Neural cell (in vitro differentiated cells): ENCODE measurements around the gene DNAH17. TPM values are rescaled to one million over a fixed set of nuclear protein-coding genes. Genes with fewer than 3 reads are reported as not detected.

Experiments
- H2AFZ ChIP-seq: fragments of 200-600, 300-800 bp; sonication (generic), shearing (Covaris generic); 2 replicates; pipeline ENCODE4 v1.6.0; 2014; ENCODE audit warnings: low read depth, mild to moderate bottlenecking, antibody characterized with exemption, low read length, moderate library complexity
- H3F3A ChIP-seq: fragments of 200-600 bp; shearing (Covaris generic); 2 replicates; pipeline ENCODE4 v1.6.1; 2016; ENCODE audit warnings: mild to moderate bottlenecking, moderate library complexity, mixed read lengths, antibody characterized with exemption, low read length; ENCODE audit not compliant: insufficient read depth, poor library complexity, severe bottlenecking
- H3K27ac ChIP-seq: fragments of 200-600, 300-800 bp; sonication (generic), shearing (Covaris generic); 2 replicates; pipeline ENCODE4 v1.5.1; 2014; ENCODE audit warnings: mild to moderate bottlenecking, low read length, moderate library complexity
- H3K27me3 ChIP-seq: fragments of 300-800, 200-600 bp; sonication (generic), shearing (Covaris generic); 2 replicates; pipeline ENCODE4 v1.6.0; 2014; ENCODE audit warnings: mild to moderate bottlenecking, low read depth, low read length, moderate library complexity; ENCODE audit not compliant: insufficient read depth
- H3K36me3 ChIP-seq: fragments of 300-800, 200-600 bp; sonication (generic), shearing (Covaris generic); 2 replicates; pipeline ENCODE4 v1.5.1; 2014; ENCODE audit warnings: mild to moderate bottlenecking, antibody characterized with exemption, low read length, moderate library complexity; ENCODE audit not compliant: insufficient read depth
- H3K4me2 ChIP-seq: fragments of 300-800, 200-600 bp; sonication (generic), shearing (Covaris generic); 2 replicates; pipeline ENCODE4 v1.6.0; 2014; ENCODE audit warnings: mild to moderate bottlenecking, low read length
- H3K4me3 ChIP-seq: fragments of 300-800, 200-600 bp; sonication (generic), shearing (Covaris generic); 2 replicates; pipeline ENCODE4 v1.5.1; 2014; ENCODE audit warnings: mild to moderate bottlenecking, low read length, moderate library complexity
- H3K79me2 ChIP-seq: fragments of 200-600 bp; shearing (Covaris generic); replicated peaks from 2 replicates; pipeline ENCODE4 v1.6.0; 2014; ENCODE audit warnings: mild to moderate bottlenecking, low read length, moderate library complexity; ENCODE audit not compliant: insufficient read depth
- H3K9ac ChIP-seq: fragments of 300-800, 200-600 bp; sonication (generic), shearing (Covaris generic); 2 replicates; pipeline ENCODE4 v1.6.1; 2016; ENCODE audit warnings: mild to moderate bottlenecking, low read length, mixed read lengths
- H3K9me2 ChIP-seq: fragments of 200-600 bp; shearing (Covaris generic); 2 replicates; pipeline ENCODE4 v1.6.1; 2016; ENCODE audit warnings: mild to moderate bottlenecking, low read length, mixed read lengths; ENCODE audit not compliant: insufficient read depth
- H3K9me3 ChIP-seq: fragments of 200-600, 300-800 bp; sonication (generic), shearing (Covaris generic); 2 replicates; pipeline ENCODE4 v1.6.1; 2016; ENCODE audit warnings: mild to moderate bottlenecking, mixed run types, low read length, moderate library complexity, mixed read lengths
- H4K20me1 ChIP-seq: fragments of 200-600 bp; shearing (Covaris generic); 2 replicates; pipeline ENCODE4 v1.6.1; 2016; ENCODE audit warnings: mild to moderate bottlenecking, mixed run types; ENCODE audit not compliant: insufficient read depth
- CTCF ChIP-seq: fragments of 450-650 bp; IDR thresholded peaks from 2 replicates; pipeline ENCODE4 v1.5.1; 2014; ENCODE audit warnings: antibody characterized with exemption, mild to moderate bottlenecking, moderate library complexity; ENCODE audit not compliant: poor library complexity, severe bottlenecking
- EP300 ChIP-seq: fragments of 450-650 bp; conservative IDR thresholded peaks from 2 replicates; pipeline ENCODE4 v1.6.1; 2014; ENCODE audit warnings: antibody characterized with exemption, mild to moderate bottlenecking, moderate library complexity; ENCODE audit not compliant: poor library complexity, severe bottlenecking
- EZH2 ChIP-seq: fragments of 200-600, 300-800 bp; shearing (Covaris generic), sonication (generic); IDR thresholded peaks from 2 replicates; pipeline ENCODE4 v1.6.1; 2014; ENCODE audit warnings: antibody characterized with exemption, low read length, borderline replicate concordance, mild to moderate bottlenecking; ENCODE audit not compliant: insufficient read depth, poor library complexity, severe bottlenecking
- MXI1 ChIP-seq: fragments of 450-650 bp; conservative IDR thresholded peaks from 2 replicates; pipeline ENCODE4 v1.6.1; 2014; ENCODE audit warnings: antibody characterized with exemption, mild to moderate bottlenecking; ENCODE audit not compliant: poor library complexity, severe bottlenecking
- POLR2AphosphoS5 ChIP-seq: IDR thresholded peaks from 2 replicates; pipeline ENCODE4 v1.6.1; 2012
- RAD21 ChIP-seq: fragments of 450-650 bp; conservative IDR thresholded peaks from 2 replicates; pipeline ENCODE4 v1.6.1; 2014; ENCODE audit warnings: antibody characterized with exemption, mild to moderate bottlenecking, moderate library complexity
- REST ChIP-seq: IDR thresholded peaks from 2 replicates; pipeline ENCODE4 v1.6.1; 2012; ENCODE audit warnings: borderline replicate concordance
- SMC3 ChIP-seq: fragments of 450-650 bp; conservative IDR thresholded peaks from 2 replicates; pipeline ENCODE4 v1.6.1; 2014; ENCODE audit warnings: antibody characterized with exemption, mild to moderate bottlenecking, moderate library complexity; ENCODE audit not compliant: poor library complexity
- TAF1 ChIP-seq: IDR thresholded peaks from 2 replicates; pipeline ENCODE4 v1.6.1; 2012; ENCODE audit warnings: low read depth
- polyA plus RNA-seq: library from polyadenylated mRNA; depleted of rRNA; stranded (reverse); fragments of >200 nt; gene quantifications from 2 replicates; pipeline ENCODE4 v1.2.3, GENCODE V29; 2014

Gene DNAH17
- polyA plus RNA-seq, 1 donor from 2014 or later, result not detected

- no peak overlapping the region for H3K4me3 ChIP-seq
- H3F3A ChIP-seq, result no peaks in the 10 kb centered on the region
- no peaks in the 10 kb centered on the region for H3K9me3 ChIP-seq
- H4K20me1 ChIP-seq, result no peaks in the 10 kb centered on the region
- H3K4me2 ChIP-seq, result no peak overlapping the region
- H3K9ac ChIP-seq, result no peak overlapping the region
- H3K9me2 ChIP-seq, result no peaks in the 10 kb centered on the region
- no peak overlapping the region for H3K27ac ChIP-seq
- no peak for TF ChIP-seq TAF1
- no peak for TF ChIP-seq POLR2AphosphoS5
- TF ChIP-seq EZH2, result no peak
- no peak for TF ChIP-seq SMC3
- TF ChIP-seq EP300, result no peak
- no peak for TF ChIP-seq RAD21
- TF ChIP-seq REST, result no peak
- no peak for TF ChIP-seq MXI1
- no peak for TF ChIP-seq CTCF
- no peaks in the 10 kb centered on the region for H3K79me2 ChIP-seq
- H2AFZ ChIP-seq, result no peak overlapping the region
- no peaks in the 10 kb centered on the region for H3K27me3 ChIP-seq
- no peaks in the 10 kb centered on the region for H3K36me3 ChIP-seq
Observed at GRCh38 chr17:78406920-78407319, 170.3 kb downstream of the DNAH17 start.

- Histone ChIP-seq H3K4me2 (no peak overlapping the region), H3K9me2 (no peaks in the 10 kb centered on the region), H3K36me3 (no peaks in the 10 kb centered on the region), H4K20me1 (no peaks in the 10 kb centered on the region), H3K9ac (no peak overlapping the region), H2AFZ (no peak overlapping the region), H3K27me3 (no peaks in the 10 kb centered on the region), H3F3A (no peaks in the 10 kb centered on the region), H3K27ac (no peak overlapping the region), H3K79me2 (no peaks in the 10 kb centered on the region), H3K4me3 (no peak overlapping the region), H3K9me3 (no peaks in the 10 kb centered on the region)
- TF ChIP-seq CTCF (no peak), TAF1 (no peak), RAD21 (no peak), POLR2AphosphoS5 (no peak), MXI1 (no peak), EZH2 (no peak), REST (no peak), SMC3 (no peak), EP300 (no peak)
Observed at GRCh38 chr17:78406396-78406795, 170.8 kb downstream of the DNAH17 start.
